HG03175 (cell line): Measurements from ENCODE around the gene IQSEC3.
"Not testable (repeated sequence)": the region's sequence is repeated elsewhere in the genome, so short reads cannot be mapped to it uniquely, and the experiment has no call there.

Experiments
- ATAC-seq: cut with Tn5 transposase; IDR thresholded peaks from one replicate; pipeline ENCODE4 v1.9.1; 2021; ENCODE audit warnings: mild to moderate bottlenecking, moderate library complexity; ENCODE audit not compliant: unreplicated experiment

IQSEC3 gene

DNA sequence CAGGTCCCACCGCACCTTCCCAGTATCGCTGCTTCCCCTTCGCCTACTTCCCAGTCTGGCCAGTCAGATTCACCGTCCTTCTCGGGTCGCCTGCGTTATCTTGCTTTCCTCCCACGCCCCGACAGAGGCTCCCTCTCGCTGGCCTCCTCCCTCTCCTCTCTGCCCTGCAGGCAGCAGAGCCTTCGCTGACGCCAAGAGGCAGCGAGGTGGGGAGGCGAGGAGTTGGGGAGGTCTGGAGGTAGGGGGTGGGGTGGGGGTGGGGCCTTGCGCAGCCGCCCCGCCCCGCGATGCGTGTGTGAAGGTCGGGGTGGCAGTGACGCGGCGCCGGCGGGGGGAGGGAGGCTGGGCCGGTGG is at the start of gene IQSEC3:
TSS of gene IQSEC3 (plus strand) at position 340 of the 354 bp plus-strand sequence. CDS start 116 bp downstream, outside the sequence.
- ATAC-seq, result not testable (repeated sequence)

DNA sequence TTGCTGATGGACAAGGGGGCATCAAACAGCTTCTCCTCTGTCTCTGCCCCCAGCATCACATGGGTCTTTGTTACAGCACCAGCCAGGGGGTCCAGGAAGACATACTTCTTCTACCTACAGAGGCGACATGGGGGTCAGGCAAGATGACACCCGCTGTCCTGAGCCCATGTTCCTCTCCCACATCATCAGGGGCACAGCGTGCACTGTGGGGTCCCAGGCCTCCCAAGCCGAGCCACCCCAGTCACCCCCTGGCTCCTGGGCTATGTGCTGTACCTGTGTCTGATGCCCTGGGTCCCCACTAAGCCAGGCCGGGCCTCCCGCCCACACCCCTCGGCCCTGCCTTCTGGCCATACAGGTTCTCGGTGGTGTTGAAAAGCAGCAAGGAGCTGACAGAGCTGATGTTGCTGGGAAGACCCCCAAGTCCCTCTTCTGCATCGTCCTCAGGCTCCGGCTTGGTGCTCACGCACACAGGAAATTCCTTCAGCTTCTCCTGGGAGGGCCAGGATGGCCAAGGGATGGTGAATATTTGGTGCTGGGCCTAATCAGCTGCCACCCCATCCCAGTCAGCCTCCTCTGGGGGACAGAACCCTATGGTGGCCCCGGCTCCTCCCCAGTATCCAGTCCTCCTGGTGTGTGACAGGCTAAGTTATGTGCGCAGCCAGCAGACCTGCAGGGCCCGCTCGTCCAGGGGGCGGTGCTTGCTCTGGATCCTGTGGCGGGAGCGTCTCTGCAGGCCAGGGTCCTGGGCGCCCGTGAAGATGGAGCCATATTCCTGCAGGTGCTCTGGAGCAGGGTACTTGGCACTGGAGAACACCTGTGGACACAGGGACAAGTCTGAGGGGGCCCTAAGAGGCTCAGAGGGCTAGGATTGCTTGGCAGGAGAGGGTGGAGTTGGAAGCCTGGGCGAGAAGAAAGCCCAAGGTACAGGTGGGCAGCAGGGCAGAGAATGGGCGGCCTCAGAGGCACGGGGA is 48.9 kb upstream of the IQSEC3 start:
- ATAC-seq, result not testable (repeated sequence)

- not testable (repeated sequence) for ATAC-seq
Observed at GRCh38 chr12:18821-19567, 47.6 kb upstream of the IQSEC3 start.

GRCh38 chr12:19906-20305 is 46.7 kb upstream of the IQSEC3 start:
- ATAC-seq, result not testable (repeated sequence)

DNA sequence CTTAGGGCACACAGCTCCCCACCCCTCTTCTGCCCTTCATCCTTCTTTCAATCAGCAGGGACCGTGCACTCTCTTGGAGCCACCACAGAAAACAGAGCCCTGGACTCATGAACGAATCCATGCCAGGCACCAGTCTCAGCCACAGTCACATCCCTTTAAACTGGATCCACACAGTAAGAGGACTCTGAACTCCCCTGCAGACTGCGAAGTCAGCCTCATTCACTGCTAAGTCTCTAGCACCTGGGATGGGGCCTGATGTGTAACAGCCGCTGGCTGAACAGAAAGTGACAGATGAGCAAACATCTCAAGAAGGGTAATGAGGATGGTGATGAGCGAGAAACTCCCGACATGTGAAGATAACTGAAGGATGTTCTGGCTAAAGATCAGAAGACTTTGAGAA is 45.8 kb upstream of the IQSEC3 start:
- ATAC-seq, result no peak

- ATAC-seq, result peak; percentile 45
Observed at GRCh38 chr12:21301-22189, 45.0 kb upstream of the IQSEC3 start.

DNA sequence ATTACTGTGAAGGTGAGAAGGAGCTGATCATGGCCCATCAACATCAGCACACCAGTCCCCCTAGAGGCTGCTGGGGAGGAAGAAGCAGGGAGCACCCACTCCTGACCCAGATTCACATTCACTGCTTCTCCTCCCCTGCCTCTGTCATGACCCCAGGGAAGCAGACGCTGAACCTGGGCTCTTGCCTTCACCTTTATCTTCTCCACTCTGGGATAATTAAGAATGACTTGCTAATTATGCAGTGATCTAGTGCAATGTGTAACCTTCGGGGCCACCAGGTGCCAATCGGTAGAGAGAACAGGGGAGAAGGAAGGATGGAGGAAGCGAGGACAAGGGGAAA is 44.4 kb upstream of the IQSEC3 start:
- no peak for ATAC-seq

GRCh38 chr12:22530-23201 is 43.9 kb upstream of the IQSEC3 start:
- ATAC-seq, result no peak

DNA sequence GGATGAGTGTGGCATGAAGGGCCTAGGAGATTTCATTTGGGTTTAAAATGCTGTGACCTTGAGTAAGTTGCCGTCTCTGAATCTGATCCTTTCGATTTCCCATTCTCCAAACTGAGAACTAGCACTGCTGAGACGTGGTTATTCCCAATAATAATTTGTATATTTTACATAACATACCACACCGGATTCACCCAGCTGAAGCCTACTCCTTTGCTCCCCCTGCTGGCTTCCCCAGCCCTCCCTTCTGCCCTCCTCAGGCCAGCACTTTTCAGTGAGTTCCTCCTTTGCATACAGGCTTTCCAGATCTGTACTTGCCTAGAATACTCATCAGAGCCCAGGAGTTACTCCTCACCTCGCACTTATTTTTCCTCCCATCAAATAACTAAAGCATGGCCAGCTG is 38.7 kb upstream of the IQSEC3 start:
- ATAC-seq, result not testable (repeated sequence)

- not testable (repeated sequence) for ATAC-seq
Observed at GRCh38 chr12:38775-39174, 27.8 kb upstream of the IQSEC3 start.

DNA sequence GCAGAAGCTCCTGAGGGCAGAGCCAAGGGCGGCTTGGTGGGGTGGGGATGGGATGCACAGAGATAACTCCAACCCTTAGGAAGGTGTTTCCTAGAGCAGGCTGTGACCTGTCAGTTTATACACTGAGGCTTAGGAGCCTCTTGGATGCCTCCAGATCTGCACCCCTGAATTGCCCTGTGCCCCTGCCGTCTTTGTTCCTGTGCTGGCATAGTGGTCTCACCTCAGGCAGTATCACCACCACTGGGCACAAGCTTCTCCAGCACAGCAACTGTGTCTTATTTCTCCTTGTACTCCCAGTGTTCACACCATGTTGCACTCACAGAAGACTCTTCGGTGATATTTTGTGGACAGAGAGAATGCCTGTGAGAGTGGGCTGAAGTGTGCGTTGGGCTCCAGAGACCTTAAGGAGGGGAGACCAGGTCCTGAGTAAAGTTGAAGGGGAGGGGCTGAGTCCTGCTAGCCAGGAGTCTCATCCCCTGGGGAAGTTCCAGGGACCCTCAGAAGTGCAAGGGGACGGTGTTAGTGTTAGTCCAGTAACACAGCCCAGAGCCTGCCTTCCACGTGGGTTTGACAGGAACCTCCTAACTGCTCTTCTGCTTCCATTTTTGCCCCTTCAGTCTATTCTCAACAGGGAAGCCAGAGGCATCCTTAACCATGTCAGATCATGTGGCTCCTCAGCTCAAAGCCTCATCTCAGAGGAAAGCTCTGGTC is 26.9 kb upstream of the IQSEC3 start:
- ATAC-seq, result not testable (repeated sequence)

DNA sequence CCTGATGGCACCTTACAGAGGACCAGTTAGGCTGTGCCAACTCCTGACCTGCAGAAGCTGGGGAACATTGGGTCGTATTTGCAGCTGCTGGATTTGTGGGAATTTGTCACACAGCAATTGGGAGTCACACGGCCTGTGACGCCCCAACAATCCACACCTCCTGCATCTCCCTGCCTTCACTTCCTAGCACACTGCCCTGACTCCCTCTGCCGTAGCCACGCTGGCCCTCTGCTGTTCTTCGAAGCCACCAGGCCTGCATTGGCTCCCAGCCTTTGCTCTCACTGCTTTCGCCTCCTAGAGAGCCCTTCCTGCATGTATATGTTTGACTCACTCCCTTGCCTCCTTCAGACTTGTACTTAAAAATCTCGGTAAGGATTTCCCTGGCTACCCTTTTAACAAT is 22.2 kb upstream of the IQSEC3 start:
- ATAC-seq, result not testable (repeated sequence)

DNA sequence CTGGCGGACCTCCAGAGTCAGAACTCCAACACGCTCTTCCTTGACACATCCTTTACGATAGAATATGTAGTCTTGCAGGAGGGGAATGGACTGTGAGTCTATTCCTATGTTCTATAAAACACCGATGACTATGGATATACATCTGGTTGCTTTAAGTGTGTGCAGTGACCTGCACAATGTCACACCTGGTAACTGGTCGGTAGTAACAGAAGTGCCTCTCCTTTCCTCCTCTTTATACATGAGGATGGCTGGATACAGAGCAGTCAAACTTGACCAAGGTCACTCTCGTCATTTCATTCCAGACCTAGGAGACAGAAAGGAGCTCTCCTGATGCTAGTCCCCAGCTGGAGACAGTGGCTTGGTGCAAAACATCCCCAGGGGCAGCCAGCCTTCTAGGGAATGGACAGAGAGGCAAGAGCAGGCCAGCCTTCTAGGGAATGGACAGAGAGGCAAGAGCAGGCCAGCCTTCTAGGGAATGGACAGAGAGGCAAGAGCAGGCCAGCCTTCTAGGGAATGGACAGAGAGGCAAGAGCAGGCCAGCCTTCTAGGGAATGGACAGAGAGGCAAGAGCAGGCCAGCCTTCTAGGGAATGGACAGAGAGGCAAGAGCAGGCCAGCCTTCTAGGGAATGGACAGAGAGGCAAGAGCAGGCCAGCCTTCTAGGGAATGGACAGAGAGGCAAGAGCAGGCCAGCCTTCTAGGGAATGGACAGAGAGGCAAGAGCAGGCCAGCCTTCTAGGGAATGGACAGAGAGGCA is 21.2 kb upstream of the IQSEC3 start:
- ATAC-seq, result not testable (repeated sequence)

- not testable (repeated sequence) for ATAC-seq
Observed at GRCh38 chr12:45991-46358, 20.6 kb upstream of the IQSEC3 start.

GRCh38 chr12:46542-46941 is 20.0 kb upstream of the IQSEC3 start:
- ATAC-seq, result not testable (repeated sequence)

DNA sequence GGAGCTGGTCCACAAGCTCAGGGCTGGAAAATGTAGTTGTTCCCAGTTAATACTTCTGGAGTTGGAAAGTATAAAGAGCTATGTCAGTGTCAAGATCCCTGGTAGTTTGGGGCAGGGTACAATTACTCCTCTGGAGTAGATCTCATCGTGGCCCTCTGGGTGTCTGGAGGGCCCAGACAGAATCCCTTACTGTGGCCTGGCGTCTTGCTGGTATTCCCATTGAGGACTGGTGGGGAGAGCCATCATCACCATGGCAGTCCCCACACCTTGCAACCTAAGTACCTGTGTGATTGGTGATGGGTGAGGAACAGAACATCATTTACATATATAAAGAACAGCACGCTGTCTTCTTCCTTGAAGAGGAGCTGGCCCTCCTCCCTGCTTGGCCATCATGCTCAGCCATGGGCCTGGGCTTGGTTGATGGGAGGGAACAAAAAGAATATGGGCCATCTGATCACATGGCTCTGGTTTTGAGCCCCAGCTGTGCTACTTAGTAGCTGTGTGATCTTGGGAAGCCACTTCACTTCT is 18.8 kb upstream of the IQSEC3 start:
- ATAC-seq, result not testable (repeated sequence)

DNA sequence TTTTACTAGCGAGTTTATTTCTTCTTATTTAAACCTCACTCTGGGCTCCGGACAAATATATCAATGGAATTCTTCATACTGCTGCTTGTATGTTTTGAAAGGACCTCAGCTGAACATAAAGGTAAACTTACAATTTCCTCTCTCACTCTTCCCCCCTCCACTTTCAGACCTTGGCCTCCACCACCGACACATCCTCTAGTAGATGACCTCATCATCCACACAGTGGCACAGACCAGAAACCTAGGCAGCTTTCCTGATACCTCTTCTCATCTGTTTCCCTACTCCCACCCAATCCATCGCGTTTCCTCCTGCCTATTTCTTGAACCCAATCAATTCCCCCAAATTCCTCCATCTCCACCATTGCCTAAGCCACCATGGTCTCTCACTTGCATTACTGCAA is 17.4 kb upstream of the IQSEC3 start:
- ATAC-seq, result not testable (repeated sequence)

- ATAC-seq, result not testable (repeated sequence)
Observed at GRCh38 chr12:51087-51486, 15.5 kb upstream of the IQSEC3 start.

GRCh38 chr12:51962-52361 is 14.6 kb upstream of the IQSEC3 start:
- ATAC-seq, result not testable (repeated sequence)
